OCI-LY7 (cell line): ENCODE results near the gene TRIM5. TPM values are rescaled to one million over a fixed set of nuclear protein-coding genes. Genes with fewer than 3 reads are reported as not detected.
"Not testable (repeated sequence)": the region's sequence is repeated elsewhere in the genome, so short reads cannot be mapped to it uniquely, and the experiment has no call there.

Source experiments
- BruUV-seq: library from RNA; stranded (reverse); fragments of 400-500 nt; replicated peaks from 2 replicates; lab custom pipeline; 2021; lab: Mats Ljungman, UMichigan
- CTCF ChIA-PET: fragments of 300-600 bp; sonication (Branson Sonifier 250); formaldehyde crosslinking; loops from one replicate; lab custom pipeline; 2022; ENCODE audit warnings: antibody characterized with exemption; ENCODE audit not compliant: unreplicated experiment; lab: Charles Lee
- POLR2A ChIA-PET: fragments of 300-600 bp; sonication (Branson Sonifier 250); formaldehyde crosslinking; loops from one replicate; lab custom pipeline; 2022; ENCODE audit warnings: antibody characterized with exemption; lab: Charles Lee
- DNase-seq: peaks from one replicate; pipeline ENCODE4 v3.0.0-alpha.2; 2015; ENCODE audit warnings: low spot score
- H2AFZ ChIP-seq: fragments of 200-600 bp; sonication (generic), shearing (Covaris generic); 2 replicates; pipeline ENCODE4 v1.6.1; 2014; ENCODE audit warnings: mild to moderate bottlenecking, antibody characterized with exemption, low read length, moderate library complexity
- H3K27ac ChIP-seq: fragments of 200-600 bp; sonication (generic); 2 replicates; pipeline ENCODE4 v1.5.1; 2014; ENCODE audit warnings: mixed run types, low read depth, mild to moderate bottlenecking, moderate library complexity, low read length, inconsistent platforms; ENCODE audit not compliant: poor library complexity, severe bottlenecking
- H3K36me3 ChIP-seq: fragments of 200-600 bp; sonication (generic); 2 replicates; pipeline ENCODE4 v1.6.1; 2014; ENCODE audit warnings: mild to moderate bottlenecking, antibody characterized with exemption, low read length, moderate library complexity, mixed read lengths; ENCODE audit not compliant: insufficient read depth
- H3K4me1 ChIP-seq: fragments of 200-600 bp; sonication (generic); 2 replicates; pipeline ENCODE4 v1.5.1; 2014; ENCODE audit warnings: mild to moderate bottlenecking, low read length; ENCODE audit not compliant: insufficient read depth, poor library complexity, severe bottlenecking
- H3K4me2 ChIP-seq: fragments of 200-600 bp; sonication (generic); 2 replicates; pipeline ENCODE4 v1.6.1; 2014; ENCODE audit warnings: mild to moderate bottlenecking, low read length
- H3K4me3 ChIP-seq: fragments of 200-600 bp; sonication (generic); 2 replicates; pipeline ENCODE4 v1.5.1; 2014; ENCODE audit warnings: mild to moderate bottlenecking, low read depth, low read length; ENCODE audit not compliant: poor library complexity, severe bottlenecking
- H3K79me2 ChIP-seq: fragments of 200-600 bp; sonication (generic); 2 replicates; pipeline ENCODE4 v1.6.1; 2016; ENCODE audit warnings: low read depth, mild to moderate bottlenecking, low read length, moderate library complexity, mixed read lengths; ENCODE audit not compliant: insufficient read depth
- H3K9me2 ChIP-seq: fragments of 200-600 bp; sonication (generic); 2 replicates; pipeline ENCODE4 v1.6.1; 2016; ENCODE audit warnings: mild to moderate bottlenecking, low read length, mixed read lengths; ENCODE audit not compliant: insufficient read depth
- H3K9me3 ChIP-seq: fragments of 200-600 bp; sonication (generic); 2 replicates; pipeline ENCODE4 v1.6.1; 2014; ENCODE audit warnings: mild to moderate bottlenecking, mixed run types, low read length, mixed read lengths
- H4K20me1 ChIP-seq: fragments of 200-600 bp; sonication (generic); 2 replicates; pipeline ENCODE4 v1.6.1; 2014; ENCODE audit warnings: mild to moderate bottlenecking, antibody characterized with exemption, low read length, moderate library complexity, mixed read lengths; ENCODE audit not compliant: insufficient read depth
- EZH2phosphoT487 ChIP-seq: fragments of 200-600 bp; sonication (generic); IDR thresholded peaks from 2 replicates; pipeline ENCODE4 v1.6.1; 2018; ENCODE audit warnings: low read depth, borderline replicate concordance, mild to moderate bottlenecking, mixed run types, antibody characterized with exemption, low read length, moderate library complexity, mixed read lengths
- intact Hi-C: fragments of 100-400 bp; cut with micrococcal nuclease; formaldehyde crosslinking; loops from one replicate; pipeline ENCODE4 v1.10.0; 2022; ENCODE audit not compliant: unreplicated experiment
- total RNA-seq, 2 experiments: library from RNA; depleted of rRNA in 1 of 2; stranded (reverse); fragments of >200 nt in 1 of 2; shearing (Covaris generic) in 1 of 2; gene quantifications; 2 replicates each; pipeline ENCODE4 v1.2.3, GENCODE V29; 2014 to 2022
- TF ChIP-seq, protein P1 (sequence below): fragments of 200-600 bp; sonication (generic); conservative IDR thresholded peaks from 2 replicates; pipeline ENCODE4 v1.5.1; 2014; ENCODE audit warnings: mild to moderate bottlenecking, antibody characterized with exemption, low read length, moderate library complexity, mixed read lengths

The TRIM5 gene
- total RNA-seq, 2 experiments from 2014 or later = 19.6 to 22.5 TPM

DNA sequence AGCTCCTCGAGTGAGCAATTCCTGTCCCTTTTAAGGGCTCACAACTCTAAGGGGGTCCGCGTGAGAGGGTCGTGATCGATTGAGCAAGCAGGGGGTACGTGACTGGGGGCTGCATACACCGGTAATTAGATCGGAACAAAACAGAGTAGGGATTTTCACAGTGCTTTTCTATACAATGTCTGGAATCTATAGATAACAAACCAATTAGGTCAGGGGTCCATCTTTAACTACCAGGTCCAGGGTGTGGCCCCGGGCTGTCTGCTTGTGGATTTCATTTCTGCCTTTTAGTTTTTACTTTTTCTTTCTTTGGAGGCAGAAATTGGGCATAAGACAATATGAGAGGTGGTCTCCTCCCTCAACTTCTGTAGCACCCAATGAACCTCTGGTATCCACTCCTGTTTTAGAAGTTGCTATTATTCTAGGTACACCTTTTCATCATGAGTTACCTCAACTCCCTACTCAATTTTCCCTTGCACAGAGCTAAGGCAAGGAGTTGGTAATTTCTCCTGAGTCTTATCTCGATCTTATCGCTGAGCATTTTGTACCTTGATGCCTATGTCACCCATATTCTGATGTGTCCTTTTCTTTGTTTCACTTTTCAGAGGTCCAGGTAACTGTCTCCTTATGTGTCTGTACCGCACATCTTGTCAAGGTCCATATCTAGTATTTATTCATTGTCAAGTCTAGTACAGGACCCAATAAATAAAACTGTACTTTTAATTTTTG is 6.5 kb upstream of the TRIM5 start:
- H3K9me2 ChIP-seq, CTCF ChIA-PET, H3K9me3 ChIP-seq, H4K20me1 ChIP-seq, intact Hi-C loops, BruUV-seq, DNase-seq: not testable (repeated sequence)
- Histone ChIP-seq H3K4me1 (peaks cover 19% of the 10 kb centered on the region), H3K79me2 (peaks cover 26% of the 10 kb centered on the region; the same call in 1 of the 2 replicates), H3K27ac (peak overlapping the region; percentile 89), H2AFZ (peak overlapping the region; percentile 73; the same call in 1 of the 2 replicates), H3K36me3 (peaks cover 12% of the 10 kb centered on the region; the same call in 1 of the 2 replicates), H3K4me2 (peak overlapping the region; percentile 85), H3K4me3 (peak overlapping the region; percentile 72)
- POLR2A ChIA-PET = interaction anchor here (0.8 to 4.9 kb wide), 3 partner anchors 9 to 70 kb away, joined by 3 to 26 read pairs (median 6); no protein-coding TSS in a partner anchor

GRCh38 chr11:5690736-5691135 is 5.9 kb upstream of the TRIM5 start:
- H3K4me1 ChIP-seq = peaks cover 19% of the 10 kb centered on the region
- H3K4me3 ChIP-seq = peak overlapping the region; percentile 72
- POLR2A ChIA-PET = interaction anchor here (1.2 to 4.9 kb wide), 4 partner anchors 10 to 66 kb away, joined by 6 to 26 read pairs (median 6); partner anchors contain the start of gene TRIM34
- DNase-seq = peak; percentile 24
- H3K36me3 ChIP-seq = peaks cover 5% of the 10 kb centered on the region; the same call in 1 of the 2 replicates
- no peaks in the 10 kb centered on the region for H3K9me2 ChIP-seq
- CTCF ChIA-PET = no interaction called here
- H3K27ac ChIP-seq = peak overlapping the region; percentile 89
- H3K9me3 ChIP-seq = no peaks in the 10 kb centered on the region
- intact Hi-C loops = no loop called here
- peak overlapping the region; percentile 73; the same call in 1 of the 2 replicates for H2AFZ ChIP-seq
- peak overlapping the region; percentile 85 for H3K4me2 ChIP-seq
- BruUV-seq = no TSS peak
- TF ChIP-seq, protein P1, sequence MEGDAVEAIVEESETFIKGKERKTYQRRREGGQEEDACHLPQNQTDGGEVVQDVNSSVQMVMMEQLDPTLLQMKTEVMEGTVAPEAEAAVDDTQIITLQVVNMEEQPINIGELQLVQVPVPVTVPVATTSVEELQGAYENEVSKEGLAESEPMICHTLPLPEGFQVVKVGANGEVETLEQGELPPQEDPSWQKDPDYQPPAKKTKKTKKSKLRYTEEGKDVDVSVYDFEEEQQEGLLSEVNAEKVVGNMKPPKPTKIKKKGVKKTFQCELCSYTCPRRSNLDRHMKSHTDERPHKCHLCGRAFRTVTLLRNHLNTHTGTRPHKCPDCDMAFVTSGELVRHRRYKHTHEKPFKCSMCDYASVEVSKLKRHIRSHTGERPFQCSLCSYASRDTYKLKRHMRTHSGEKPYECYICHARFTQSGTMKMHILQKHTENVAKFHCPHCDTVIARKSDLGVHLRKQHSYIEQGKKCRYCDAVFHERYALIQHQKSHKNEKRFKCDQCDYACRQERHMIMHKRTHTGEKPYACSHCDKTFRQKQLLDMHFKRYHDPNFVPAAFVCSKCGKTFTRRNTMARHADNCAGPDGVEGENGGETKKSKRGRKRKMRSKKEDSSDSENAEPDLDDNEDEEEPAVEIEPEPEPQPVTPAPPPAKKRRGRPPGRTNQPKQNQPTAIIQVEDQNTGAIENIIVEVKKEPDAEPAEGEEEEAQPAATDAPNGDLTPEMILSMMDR = no peak
- TF ChIP-seq EZH2phosphoT487 = no peak
- peaks cover 26% of the 10 kb centered on the region; the same call in 1 of the 2 replicates for H3K79me2 ChIP-seq
- H4K20me1 ChIP-seq = no peaks in the 10 kb centered on the region

DNA sequence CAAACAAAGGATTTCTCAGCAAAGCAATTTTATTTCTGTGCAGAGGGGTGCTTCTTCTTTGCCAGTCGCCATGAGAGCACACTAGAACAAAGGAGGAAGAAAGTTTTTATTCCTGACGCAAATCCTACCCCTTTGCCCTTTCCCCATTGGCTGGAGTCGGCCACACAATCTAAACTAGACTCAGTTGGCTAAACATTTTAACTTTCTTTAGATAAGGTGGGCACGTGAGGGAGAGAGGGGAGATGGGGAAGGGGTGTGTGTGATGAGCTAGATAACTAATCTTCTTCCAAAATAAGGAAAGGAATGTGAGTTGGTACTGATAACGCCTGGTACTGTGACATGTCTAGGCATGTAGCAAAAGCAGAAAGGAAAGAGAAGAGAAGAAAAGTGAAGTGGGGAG is 5.3 kb upstream of the TRIM5 start:
- TF ChIP-seq EZH2phosphoT487 = no peak
- TF ChIP-seq, protein P1 = no peak
- H3K36me3 ChIP-seq = peaks cover 3% of the 10 kb centered on the region; the same call in 1 of the 2 replicates
- no TSS peak for BruUV-seq
- H3K9me3 ChIP-seq = no peaks in the 10 kb centered on the region
- ChIA-PET POLR2A (interaction anchor here (1.1 to 4.9 kb wide), 5 partner anchors 11 to 66 kb away, joined by 3 to 26 read pairs (median 6); partner anchors contain the start of gene TRIM34), CTCF (no interaction called here)
- peaks cover 21% of the 10 kb centered on the region for H3K4me1 ChIP-seq
- no peak for DNase-seq
- no peaks in the 10 kb centered on the region for H4K20me1 ChIP-seq
- peak overlapping the region; percentile 72 for H3K4me3 ChIP-seq
- peaks cover 26% of the 10 kb centered on the region; the same call in 1 of the 2 replicates for H3K79me2 ChIP-seq
- peak overlapping the region; percentile 89 for H3K27ac ChIP-seq
- intact Hi-C loops = no loop called here
- peak overlapping the region; percentile 85 for H3K4me2 ChIP-seq
- peak overlapping the region; percentile 73; the same call in 1 of the 2 replicates for H2AFZ ChIP-seq
- H3K9me2 ChIP-seq = no peaks in the 10 kb centered on the region
